Measurements from ENCODE around the gene TAAR8. TPM values are rescaled to one million over a fixed set of nuclear protein-coding genes. Genes with fewer than 3 reads are reported as not detected.
A peak's percentile ranks its signal among the peaks of the same experiment; 100 is the strongest.

The TAAR8 gene
- total and polyA plus RNA-seq, 2 of the 13 experiments (the other 11 are each of a cell fraction or from before 2014, with no cell fraction given) = 0.07 TPM; not detected in 1

GRCh38 chr6:132512638-132513632 is 39.5 kb upstream of the TAAR8 start, which contains the start of gene STX7 (continued):
- TF ChIP-seq, protein P1, sequence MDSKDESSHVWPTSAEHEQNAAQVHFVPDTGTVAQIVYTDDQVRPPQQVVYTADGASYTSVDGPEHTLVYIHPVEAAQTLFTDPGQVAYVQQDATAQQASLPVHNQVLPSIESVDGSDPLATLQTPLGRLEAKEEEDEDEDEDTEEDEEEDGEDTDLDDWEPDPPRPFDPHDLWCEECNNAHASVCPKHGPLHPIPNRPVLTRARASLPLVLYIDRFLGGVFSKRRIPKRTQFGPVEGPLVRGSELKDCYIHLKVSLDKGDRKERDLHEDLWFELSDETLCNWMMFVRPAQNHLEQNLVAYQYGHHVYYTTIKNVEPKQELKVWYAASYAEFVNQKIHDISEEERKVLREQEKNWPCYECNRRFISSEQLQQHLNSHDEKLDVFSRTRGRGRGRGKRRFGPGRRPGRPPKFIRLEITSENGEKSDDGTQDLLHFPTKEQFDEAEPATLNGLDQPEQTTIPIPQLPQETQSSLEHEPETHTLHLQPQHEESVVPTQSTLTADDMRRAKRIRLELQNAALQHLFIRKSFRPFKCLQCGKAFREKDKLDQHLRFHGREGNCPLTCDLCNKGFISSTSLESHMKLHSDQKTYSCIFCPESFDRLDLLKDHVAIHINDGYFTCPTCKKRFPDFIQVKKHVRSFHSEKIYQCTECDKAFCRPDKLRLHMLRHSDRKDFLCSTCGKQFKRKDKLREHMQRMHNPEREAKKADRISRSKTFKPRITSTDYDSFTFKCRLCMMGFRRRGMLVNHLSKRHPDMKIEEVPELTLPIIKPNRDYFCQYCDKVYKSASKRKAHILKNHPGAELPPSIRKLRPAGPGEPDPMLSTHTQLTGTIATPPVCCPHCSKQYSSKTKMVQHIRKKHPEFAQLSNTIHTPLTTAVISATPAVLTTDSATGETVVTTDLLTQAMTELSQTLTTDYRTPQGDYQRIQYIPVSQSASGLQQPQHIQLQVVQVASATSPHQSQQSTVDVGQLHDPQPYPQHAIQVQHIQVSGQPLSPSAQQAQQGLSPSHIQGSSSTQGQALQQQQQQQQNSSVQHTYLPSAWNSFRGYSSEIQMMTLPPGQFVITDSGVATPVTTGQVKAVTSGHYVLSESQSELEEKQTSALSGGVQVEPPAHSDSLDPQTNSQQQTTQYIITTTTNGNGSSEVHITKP (CRISPR knock-in tag; IDR thresholded peaks at IDR 0.05; ENCODE audit: low read depth) = peak; percentile 89
- TF ChIP-seq TFAP4 (IDR thresholded peaks at IDR 0.05; ENCODE audit: borderline replicate concordance, low read depth) (peak; percentile 99), ZNF720 (CRISPR knock-in tag; IDR thresholded peaks at IDR 0.05) (0 out of 2 replicates have a peak, but pooled peaks have one; percentile 25), POLR2A (IDR thresholded peaks at IDR 0.05; ENCODE audit: insufficient read depth in 1 of 2, low read depth in 2 of 2, low read length in 2 of 2) (peak; percentile 69 to 89), CCAR2 (optimal IDR thresholded peaks at IDR 0.05; ENCODE audit: low read depth, low read length) (no peak), ZNF546 (CRISPR knock-in tag; conservative IDR thresholded peaks at IDR 0.05) (0 out of 2 replicates have a peak, but pooled peaks have one; percentile 41), ZNF564 (CRISPR knock-in tag; IDR thresholded peaks at IDR 0.05) (peak; percentile 87; the same call in 1 of the 2 replicates), ZNF20 (CRISPR knock-in tag; IDR thresholded peaks at IDR 0.05) (no peak), CHCHD3 (CRISPR knock-in tag; IDR thresholded peaks at IDR 0.05) (no peak), TFDP2 (CRISPR knock-in tag; IDR thresholded peaks at IDR 0.05) (peak; percentile 56), ARID3A (IDR thresholded peaks at IDR 0.05; ENCODE audit: low read depth, low read length) (peak; percentile 29; the same call in 1 of the 2 replicates), ZFP36L2 (CRISPR knock-in tag; IDR thresholded peaks at IDR 0.05) (peak; percentile 15; the same call in 1 of the 2 replicates), ZNF34 (CRISPR knock-in tag; IDR thresholded peaks at IDR 0.05; ENCODE audit: borderline replicate concordance) (no peak; the same call in 1 of the 2 replicates)
- TF ChIP-seq, protein P2, sequence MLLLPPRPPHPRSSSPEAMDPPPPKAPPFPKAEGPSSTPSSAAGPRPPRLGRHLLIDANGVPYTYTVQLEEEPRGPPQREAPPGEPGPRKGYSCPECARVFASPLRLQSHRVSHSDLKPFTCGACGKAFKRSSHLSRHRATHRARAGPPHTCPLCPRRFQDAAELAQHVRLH (CRISPR knock-in tag; IDR thresholded peaks at IDR 0.05; ENCODE audit: borderline replicate concordance, low read depth) = no peak; the same call in none of the 2 replicates
- TF ChIP-seq, protein P3, sequence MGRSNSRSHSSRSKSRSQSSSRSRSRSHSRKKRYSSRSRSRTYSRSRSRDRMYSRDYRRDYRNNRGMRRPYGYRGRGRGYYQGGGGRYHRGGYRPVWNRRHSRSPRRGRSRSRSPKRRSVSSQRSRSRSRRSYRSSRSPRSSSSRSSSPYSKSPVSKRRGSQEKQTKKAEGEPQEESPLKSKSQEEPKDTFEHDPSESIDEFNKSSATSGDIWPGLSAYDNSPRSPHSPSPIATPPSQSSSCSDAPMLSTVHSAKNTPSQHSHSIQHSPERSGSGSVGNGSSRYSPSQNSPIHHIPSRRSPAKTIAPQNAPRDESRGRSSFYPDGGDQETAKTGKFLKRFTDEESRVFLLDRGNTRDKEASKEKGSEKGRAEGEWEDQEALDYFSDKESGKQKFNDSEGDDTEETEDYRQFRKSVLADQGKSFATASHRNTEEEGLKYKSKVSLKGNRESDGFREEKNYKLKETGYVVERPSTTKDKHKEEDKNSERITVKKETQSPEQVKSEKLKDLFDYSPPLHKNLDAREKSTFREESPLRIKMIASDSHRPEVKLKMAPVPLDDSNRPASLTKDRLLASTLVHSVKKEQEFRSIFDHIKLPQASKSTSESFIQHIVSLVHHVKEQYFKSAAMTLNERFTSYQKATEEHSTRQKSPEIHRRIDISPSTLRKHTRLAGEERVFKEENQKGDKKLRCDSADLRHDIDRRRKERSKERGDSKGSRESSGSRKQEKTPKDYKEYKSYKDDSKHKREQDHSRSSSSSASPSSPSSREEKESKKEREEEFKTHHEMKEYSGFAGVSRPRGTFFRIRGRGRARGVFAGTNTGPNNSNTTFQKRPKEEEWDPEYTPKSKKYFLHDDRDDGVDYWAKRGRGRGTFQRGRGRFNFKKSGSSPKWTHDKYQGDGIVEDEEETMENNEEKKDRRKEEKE (IDR thresholded peaks at IDR 0.05) = no peak

Data from HepG2 (cell line).